Suprapubic skin (tissue), 3 donors: ENCODE data around the gene CCDC85B.

Source experiments
- CTCF ChIP-seq, 2 donors: fragments of 200-600 bp in 1 of 2; fragments of 450-650 bp in 1 of 2; sonication (generic) in 1 of 2; IDR thresholded peaks; one replicate each; pipeline ENCODE4 v1.5.1; 2016 to 2019; ENCODE audit warnings: antibody characterized with exemption in 2 of 2, mild to moderate bottlenecking in 1 of 2, moderate library complexity in 1 of 2
- POLR2A ChIP-seq, 2 donors: fragments of 450-650 bp; IDR thresholded peaks; one replicate each; pipeline ENCODE4 v1.6.1; 2017; ENCODE audit warnings: antibody characterized with exemption in 2 of 2, mild to moderate bottlenecking in 2 of 2, moderate library complexity in 2 of 2

- TF ChIP-seq CTCF (IDR thresholded peaks at IDR 0.05) = no peak
- no peak for TF ChIP-seq POLR2A (IDR thresholded peaks at IDR 0.05)
Measured at GRCh38 chr11:65853246-65853979, 37.1 kb upstream of the CCDC85B start.
